IMR-90 (cell line): ENCODE results near the gene PDZD2. TPM values are rescaled to one million over a fixed set of nuclear protein-coding genes. Genes with fewer than 3 reads are reported as not detected.

Experiments
- ATAC-seq: fragments of 200-7000 bp; cut with Tn5 transposase; 2 replicates; pipeline ENCODE4 v1.9.1; 2020; ENCODE audit warnings: low read depth, mild to moderate bottlenecking, moderate library complexity
- BruUV-seq: library from RNA; stranded (reverse); fragments of 400-500 nt; replicated peaks from 2 replicates; lab custom pipeline; 2021; lab: Mats Ljungman, UMichigan
- CTCF ChIA-PET: fragments of 300-600 bp; formaldehyde crosslinking; extraction: SDS; loops from one replicate; lab custom pipeline; 2021; ENCODE audit warnings: antibody characterized with exemption; lab: Yijun Ruan, JAX
- POLR2A ChIA-PET: fragments of 300-600 bp; sonication (Branson Sonifier 250); formaldehyde crosslinking; loops from one replicate; lab custom pipeline; 2022; ENCODE audit warnings: antibody characterized with exemption; ENCODE audit not compliant: unreplicated experiment; lab: Charles Lee
- DNase-seq: peaks from one replicate; pipeline ENCODE4 v3.0.0; 2013
- H2AFZ ChIP-seq: replicated peaks from 2 replicates; pipeline ENCODE3; 2013; ENCODE audit warnings: low read length, mild to moderate bottlenecking; ENCODE audit not compliant: poor library complexity
- H2AK5ac ChIP-seq: 2 replicates; pipeline ENCODE4 v1.6.1; 2013; ENCODE audit warnings: low read depth, low read length, inconsistent platforms
- H2AK9ac ChIP-seq: replicated peaks from 2 replicates; pipeline ENCODE3; 2013; ENCODE audit warnings: mild to moderate bottlenecking, low read depth, low read length, moderate library complexity; ENCODE audit not compliant: poor library complexity
- H2BK120ac ChIP-seq: 2 replicates; pipeline ENCODE4 v1.6.1; 2013; ENCODE audit warnings: low read depth, low read length, inconsistent platforms
- H2BK15ac ChIP-seq: 3 replicates; pipeline ENCODE4 v1.6.1; 2013; ENCODE audit warnings: low read depth, low read length, inconsistent platforms
- H2BK20ac ChIP-seq: 2 replicates; pipeline ENCODE4 v1.6.1; 2013; ENCODE audit warnings: low read depth, mild to moderate bottlenecking, inconsistent platforms, low read length, moderate library complexity
- H2BK5ac ChIP-seq: 2 replicates; pipeline ENCODE4 v1.6.1; 2013; ENCODE audit warnings: mild to moderate bottlenecking, low read depth, low read length, inconsistent platforms; ENCODE audit not compliant: poor library complexity, severe bottlenecking
- H3K14ac ChIP-seq: replicated peaks from 2 replicates; pipeline ENCODE4 v1.6.1; 2013; ENCODE audit warnings: low read depth, low read length, inconsistent platforms
- H3K18ac ChIP-seq: 2 replicates; pipeline ENCODE4 v1.6.1; 2013; ENCODE audit warnings: low read depth, low read length, control low read depth
- H3K23ac ChIP-seq: 2 replicates; pipeline ENCODE4 v1.6.1; 2013; ENCODE audit warnings: low read depth, low read length, inconsistent platforms
- H3K27ac ChIP-seq: 2 replicates; pipeline ENCODE4 v1.5.1; 2013; ENCODE audit warnings: mild to moderate bottlenecking, control low read depth, low read length; ENCODE audit not compliant: insufficient read depth
- H3K27me3 ChIP-seq: 2 replicates; pipeline ENCODE4 v1.6.1; 2013; ENCODE audit warnings: low read length; ENCODE audit not compliant: control insufficient read depth, insufficient read depth
- H3K36me3 ChIP-seq: 2 replicates; pipeline ENCODE4 v1.6.1; 2013; ENCODE audit warnings: low read length, mixed read lengths; ENCODE audit not compliant: control insufficient read depth, insufficient read depth
- H3K4ac ChIP-seq: 2 replicates; pipeline ENCODE4 v1.6.1; 2013; ENCODE audit warnings: low read depth, low read length, inconsistent platforms
- H3K4me1 ChIP-seq: 2 replicates; pipeline ENCODE4 v1.6.1; 2013; ENCODE audit warnings: low read length, mixed read lengths; ENCODE audit not compliant: control insufficient read depth, insufficient read depth
- H3K4me2 ChIP-seq: 2 replicates; pipeline ENCODE4 v1.6.1; 2013; ENCODE audit warnings: low read depth, mild to moderate bottlenecking, control low read depth, low read length, moderate library complexity
- H3K4me3 ChIP-seq: 2 replicates; pipeline ENCODE4 v1.5.1; 2013; ENCODE audit warnings: low read depth, mild to moderate bottlenecking, control low read depth, low read length, moderate library complexity; ENCODE audit not compliant: insufficient read depth
- H3K56ac ChIP-seq: 2 replicates; pipeline ENCODE4 v1.6.1; 2013; ENCODE audit warnings: low read length, inconsistent platforms; ENCODE audit not compliant: insufficient read depth; ENCODE audit errors: extremely low read depth
- H3K79me1 ChIP-seq, 2 experiments: 2 replicates each; pipeline ENCODE4 v1.6.1; 2013; ENCODE audit warnings: low read length in 2 of 2, inconsistent platforms in 1 of 2, low read depth in 1 of 2
- H3K9ac ChIP-seq: 2 replicates; pipeline ENCODE4 v1.6.1; 2013; ENCODE audit warnings: low read depth, low read length, control low read depth
- H3K9me1 ChIP-seq: 2 replicates; pipeline ENCODE4 v1.6.1; 2013; ENCODE audit warnings: low read length, inconsistent platforms; ENCODE audit not compliant: insufficient read depth
- H3K9me3 ChIP-seq: 2 replicates; pipeline ENCODE4 v1.6.1; 2013; ENCODE audit warnings: low read length; ENCODE audit not compliant: control insufficient read depth, insufficient read depth
- H4K20me1 ChIP-seq: 2 replicates; pipeline ENCODE4 v1.6.1; 2013; ENCODE audit warnings: low read length, inconsistent platforms; ENCODE audit not compliant: insufficient read depth
- H4K5ac ChIP-seq: 2 replicates; pipeline ENCODE4 v1.6.1; 2013; ENCODE audit warnings: mild to moderate bottlenecking, low read depth, low read length, control low read depth
- H4K8ac ChIP-seq, 2 experiments: 2 replicates each; pipeline ENCODE4 v1.6.1; 2013; ENCODE audit warnings: low read depth in 2 of 2, low read length in 2 of 2, control low read depth in 1 of 2, inconsistent platforms in 1 of 2
- H4K91ac ChIP-seq: 2 replicates; pipeline ENCODE4 v1.6.1; 2013; ENCODE audit warnings: low read depth, low read length, inconsistent platforms; ENCODE audit not compliant: insufficient read depth
- BHLHE40 ChIP-seq: fragments of 150-350 bp; IDR thresholded peaks from 2 replicates; pipeline ENCODE4 v1.6.1; 2016; ENCODE audit warnings: mild to moderate bottlenecking, low read depth, low read length
- CTCF ChIP-seq: conservative IDR thresholded peaks from 2 replicates; pipeline ENCODE4 v1.5.1; 2012; ENCODE audit warnings: mild to moderate bottlenecking, low read depth, low read length, improper control_type of control experiment
- ELK1 ChIP-seq: fragments of 150-350 bp; IDR thresholded peaks from 2 replicates; pipeline ENCODE4 v1.6.1; 2016; ENCODE audit warnings: low read depth, mild to moderate bottlenecking, low read length, moderate library complexity, borderline replicate concordance
- FOS ChIP-seq: fragments of 150-350 bp; IDR thresholded peaks from 2 replicates; pipeline ENCODE4 v1.6.1; 2016; ENCODE audit warnings: low read depth, low read length
- MAFK ChIP-seq: IDR thresholded peaks from 2 replicates; pipeline ENCODE4 v1.6.1; 2012; ENCODE audit warnings: low read depth, low read length, improper control_type of control experiment
- POLR2A ChIP-seq: IDR thresholded peaks from 2 replicates; pipeline ENCODE4 v1.6.1; 2012; ENCODE audit warnings: mild to moderate bottlenecking, low read depth, low read length
- RAD21 ChIP-seq: IDR thresholded peaks from 2 replicates; pipeline ENCODE4 v1.6.1; 2012; ENCODE audit warnings: low read length, improper control_type of control experiment
- RCOR1 ChIP-seq: IDR thresholded peaks from 2 replicates; pipeline ENCODE4 v1.6.1; 2012; ENCODE audit warnings: mild to moderate bottlenecking, low read length, improper control_type of control experiment; ENCODE audit not compliant: insufficient replicate concordance
- SMC3 ChIP-seq: fragments of 150-350 bp; IDR thresholded peaks from 2 replicates; pipeline ENCODE4 v1.6.1; 2016; ENCODE audit warnings: low read depth, mild to moderate bottlenecking, antibody characterized with exemption, low read length, moderate library complexity
- USF2 ChIP-seq: fragments of 150-350 bp; IDR thresholded peaks from 2 replicates; pipeline ENCODE4 v1.6.1; 2017; ENCODE audit warnings: mild to moderate bottlenecking, antibody characterized with exemption, low read length, low read depth
- WGBS, 2 experiments: methylation state at CpG; one replicate each; pipeline versions ENCODE4 v1.1.5 to v1.1.7; 2013; ENCODE audit warnings: missing lambda C conversion rate in 2 of 2; ENCODE audit not compliant: insufficient read length in 1 of 2; ENCODE audit errors: extremely low coverage in 2 of 2; 5-methylcytosine and 5-hydroxymethylcytosine counted together
- dilution Hi-C: fragments of 300-500 bp; cut with HindIII; formaldehyde crosslinking; loops from one replicate; pipeline ENCODE4 v1.14.3; 2018; ENCODE audit warnings: low sequenced_read_pairs; ENCODE audit not compliant: unreplicated experiment
- in situ Hi-C: fragments of 300-500 bp; cut with MboI; formaldehyde crosslinking; loops from 3 replicates; pipeline ENCODE4 v1.14.3; 2019; ENCODE audit warnings: low sequenced_read_pairs, inconsistent platforms, mixed read lengths
- intact Hi-C: fragments of 100-400 bp; cut with micrococcal nuclease; formaldehyde crosslinking; loops from 2 replicates; pipeline ENCODE4 v1.10.0; 2022
- polyA plus RNA-seq, 3 experiments: library from polyadenylated mRNA; depleted of rRNA; stranded (reverse); fragments of >200 nt; gene quantifications; 2 replicates each; pipeline ENCODE4 v1.2.3, GENCODE V29; 2012; ENCODE audit warnings: low replicate concordance in 1 of 3
- total RNA-seq: library from RNA; depleted of rRNA; stranded (reverse); fragments of >200 nt; gene quantifications from 2 replicates; pipeline ENCODE4 v1.2.3, GENCODE V29; 2012

The PDZD2 gene
- total and polyA plus RNA-seq, 2 of the 4 experiments (the other 2 are of a cell fraction): under 0.01 to 0.02 TPM

GRCh38 chr5:31640573-31640972 is 1.6 kb downstream of the PDZD2 start:
- intact Hi-C loops: no loop called here
- CTCF ChIA-PET: no interaction called here
- no TSS peak for BruUV-seq

More at GRCh38 chr5:31640573-31640972, 1.6 kb downstream of the PDZD2 start:
- H3K9me3 ChIP-seq: no peaks in the 10 kb centered on the region
- H4K91ac ChIP-seq: no peak overlapping the region
- H3K4me1 ChIP-seq: no peaks in the 10 kb centered on the region; the same call in 1 of the 2 replicates
- no peak overlapping the region for H2BK5ac ChIP-seq
- POLR2A ChIA-PET: no interaction called here
- ATAC-seq (no peak), DNase-seq (no peak)
- H3K23ac ChIP-seq: no peak overlapping the region
- no peak overlapping the region for H2AK5ac ChIP-seq
- no peak overlapping the region for H3K14ac ChIP-seq
- no peak overlapping the region for H3K4ac ChIP-seq
- H3K9me1 ChIP-seq: 0 out of 2 replicates have a peak, but pooled peaks cover 2% of the 10 kb centered on the region
- no peak overlapping the region for H2BK20ac ChIP-seq
- peaks cover 51% of the 10 kb centered on the region for H3K27me3 ChIP-seq
- H3K4me3 ChIP-seq: no peak overlapping the region
- dilution Hi-C loops (no loop called here), in situ Hi-C loops (no loop called here)
- no peaks in the 10 kb centered on the region for H3K36me3 ChIP-seq
- peak overlapping the region; percentile 39 for H2AFZ ChIP-seq
- no peak overlapping the region for H3K4me2 ChIP-seq
- no peak overlapping the region for H2BK15ac ChIP-seq
- WGBS, 2 experiments: no CpG with 5 or more reads among the region's 1 CpG
- no peak overlapping the region for H4K5ac ChIP-seq
- H2BK120ac ChIP-seq: no peak overlapping the region
- no peak overlapping the region for H4K8ac ChIP-seq
- no peaks in the 10 kb centered on the region for H4K20me1 ChIP-seq
- no peak overlapping the region for H3K18ac ChIP-seq
- no peak overlapping the region for H3K56ac ChIP-seq
- no peak overlapping the region for H3K9ac ChIP-seq
- no peak overlapping the region for H3K27ac ChIP-seq
- TF ChIP-seq FOS (no peak), ELK1 (no peak), POLR2A (no peak), RAD21 (no peak), CTCF (no peak), SMC3 (no peak), USF2 (no peak), RCOR1 (no peak), BHLHE40 (no peak), MAFK (no peak)
- H2AK9ac ChIP-seq: no peak overlapping the region
- H3K79me1 ChIP-seq: no peaks in the 10 kb centered on the region
